ENCODE measurements around the gene CHIC2.

Gene CHIC2

GRCh38 chr4:54092405-54093323 is 28.3 kb upstream of the CHIC2 start:
- no peak for DNase-seq

- DNase-seq: peak; percentile 13
These were observed 27.4 kb upstream of the CHIC2 start for GRCh38 chr4:54091637-54092404.

GRCh38 chr4:54090804-54091623 is 26.6 kb upstream of the CHIC2 start:
- DNase-seq: no peak

GRCh38 chr4:54090404-54090803 is 26.0 kb upstream of the CHIC2 start:
- no peak for DNase-seq

- DNase-seq: no peak
These were observed 25.5 kb upstream of the CHIC2 start for GRCh38 chr4:54089875-54090274.

- DNase-seq: no peak
These were observed 20.9 kb upstream of the CHIC2 start for GRCh38 chr4:54085284-54085683.

GRCh38 chr4:54082168-54082567 is 17.8 kb upstream of the CHIC2 start:
- no peak for DNase-seq

GRCh38 chr4:54077812-54078211 is 13.4 kb upstream of the CHIC2 start:
- no peak for DNase-seq

- no peak for DNase-seq
These were observed 12.3 kb upstream of the CHIC2 start for GRCh38 chr4:54076673-54077072.

- no peak for DNase-seq
These were observed 10.0 kb upstream of the CHIC2 start for GRCh38 chr4:54074381-54074780.

GRCh38 chr4:54073271-54073880 is 9.0 kb upstream of the CHIC2 start:
- DNase-seq: no peak

GRCh38 chr4:54067166-54067565 is 2.8 kb upstream of the CHIC2 start:
- no peak for DNase-seq

- DNase-seq: no peak
These were observed 2.3 kb upstream of the CHIC2 start for GRCh38 chr4:54066718-54067129.

GRCh38 chr4:54066088-54066415 is 1.6 kb upstream of the CHIC2 start:
- no peak for DNase-seq

- no peak for DNase-seq
These were observed 1.1 kb upstream of the CHIC2 start for GRCh38 chr4:54065282-54066087.

GRCh38 chr4:54063737-54064316 is 578 bp downstream of the CHIC2 start:
- DNase-seq: no peak

GRCh38 chr4:54063229-54063628 is 1.2 kb downstream of the CHIC2 start:
- no peak for DNase-seq

GRCh38 chr4:54062392-54062791 is 2.0 kb downstream of the CHIC2 start:
- no peak for DNase-seq

- DNase-seq: no peak
These were observed 2.5 kb downstream of the CHIC2 start for GRCh38 chr4:54061873-54062272.

GRCh38 chr4:54061067-54061466 is 3.3 kb downstream of the CHIC2 start:
- no peak for DNase-seq

GRCh38 chr4:54060116-54060515 is 4.3 kb downstream of the CHIC2 start:
- no peak for DNase-seq

GRCh38 chr4:54058171-54058570 is 6.2 kb downstream of the CHIC2 start:
- DNase-seq: no peak

All from NCI-H2081 treated with DMSO at 0.1 percent for 48 hours (cell line).